Midbrain (tissue), 1 donor: ENCODE results near the gene ATRNL1.

Experiments used
- DNase-seq: peaks from one replicate; lab custom pipeline; 2025; lab: John Stamatoyannopoulos, UW

Gene ATRNL1

DNA sequence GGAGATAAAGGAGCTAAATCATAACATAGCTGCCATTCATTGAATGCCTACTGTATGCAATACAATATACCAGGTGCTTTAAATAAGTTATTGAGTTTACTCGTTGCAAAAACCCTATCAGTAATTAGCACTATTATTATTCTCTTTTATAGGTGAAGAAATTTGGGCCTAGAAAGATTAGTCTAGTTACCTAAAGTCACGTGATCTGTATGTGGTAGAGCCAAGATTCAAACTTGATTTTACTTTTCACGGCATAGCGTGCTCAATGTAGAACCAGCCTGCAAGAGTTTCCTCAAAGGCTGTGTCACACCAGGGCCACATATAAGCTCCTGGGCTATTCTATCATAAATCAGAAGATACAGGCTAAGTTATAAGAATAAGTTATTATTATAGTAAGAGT is 740.0 kb downstream of the ATRNL1 start:
- no peak for DNase-seq

DNA sequence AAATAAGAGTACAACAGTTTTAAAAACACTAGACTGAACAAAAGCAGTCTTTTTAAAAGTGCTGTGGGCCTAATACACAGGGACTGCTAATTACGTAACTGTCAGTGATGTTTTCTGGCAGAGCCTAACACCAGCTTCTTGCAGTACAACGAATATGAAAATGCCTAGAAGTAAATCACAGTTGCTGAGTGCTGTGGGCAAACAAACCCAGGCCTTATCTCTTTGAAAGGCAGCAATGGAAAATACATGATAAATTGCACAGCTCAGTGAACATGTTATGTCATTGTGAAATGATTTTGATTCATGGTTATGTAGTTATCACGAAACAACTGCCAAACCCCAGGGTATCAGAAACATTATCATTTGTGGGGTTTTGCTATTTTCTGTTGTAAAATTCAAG is 751.4 kb downstream of the ATRNL1 start:
- peak; percentile 9 for DNase-seq

DNA sequence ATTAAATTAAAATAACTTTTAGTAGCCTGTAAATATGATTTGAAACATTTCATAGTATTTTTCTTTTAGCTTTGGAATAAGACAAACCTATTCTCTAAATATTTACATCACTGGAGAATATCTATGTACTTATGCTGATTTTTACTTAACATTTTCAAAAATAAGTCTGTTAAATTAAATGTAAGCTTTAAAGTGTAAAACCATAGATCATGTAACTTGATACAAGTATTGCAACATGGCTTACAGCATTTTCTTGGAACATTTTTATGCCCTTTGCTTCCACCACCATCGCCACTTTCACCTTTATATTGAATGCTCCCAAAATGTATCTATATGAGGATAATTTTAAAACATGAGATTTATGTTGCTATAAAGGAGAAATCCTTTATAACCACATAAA is 752.8 kb downstream of the ATRNL1 start:
- DNase-seq = no peak

DNA sequence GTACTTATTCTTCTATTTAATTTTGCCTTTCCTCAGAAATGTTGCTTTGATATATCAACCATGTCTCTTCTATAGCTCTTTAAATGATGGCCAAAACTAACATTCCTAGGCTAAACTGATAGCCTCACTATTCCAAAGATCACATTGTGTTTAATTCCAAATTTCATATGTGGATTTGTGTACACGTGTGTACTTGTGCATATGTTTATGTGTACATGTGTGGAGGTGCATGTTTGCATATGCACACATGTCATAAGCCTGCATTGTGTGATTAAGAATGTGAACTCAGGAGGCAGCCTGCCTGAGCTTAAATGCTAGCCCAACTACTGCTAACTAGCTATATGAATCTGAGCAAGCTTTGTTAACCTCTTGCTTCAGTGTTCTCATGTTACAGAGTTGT is 753.4 kb downstream of the ATRNL1 start:
- no peak for DNase-seq

DNA sequence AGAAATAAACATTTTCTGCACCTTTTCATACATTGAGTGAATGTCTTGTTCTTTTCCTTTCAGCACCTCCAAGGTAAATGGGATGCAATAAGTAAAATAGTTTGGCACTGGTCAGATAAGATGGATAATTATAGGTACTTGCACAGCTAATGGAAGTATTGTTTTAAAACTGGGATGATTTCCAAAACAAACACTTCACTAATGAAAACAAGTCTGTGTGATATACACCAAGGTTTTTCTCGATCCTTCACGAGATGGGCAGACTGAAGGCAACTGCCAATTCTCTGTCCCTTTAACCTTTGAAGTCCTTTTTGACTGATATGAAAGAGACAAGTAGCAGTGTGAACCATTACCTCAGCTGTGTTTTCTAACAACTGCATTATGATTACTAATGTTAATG is 756.0 kb downstream of the ATRNL1 start:
- no peak for DNase-seq

DNA sequence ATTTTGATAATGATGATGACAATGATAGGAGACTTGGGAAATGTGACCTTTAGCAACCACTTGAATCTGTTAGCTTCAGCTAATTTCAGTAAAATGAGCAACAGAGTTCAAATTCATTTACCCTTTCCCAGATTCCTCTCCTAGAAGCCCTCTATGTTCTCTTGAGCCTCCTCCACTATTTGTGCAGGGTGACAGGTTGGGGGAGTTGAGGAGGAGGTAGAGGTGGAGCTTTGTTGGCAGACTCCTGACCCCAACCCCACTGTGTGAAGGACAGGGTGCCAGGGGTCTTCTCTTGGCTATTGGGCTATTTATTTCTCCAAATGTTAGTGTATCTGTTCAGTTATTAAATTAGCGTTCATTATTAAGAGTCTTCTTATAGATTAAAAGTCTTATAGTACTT is 757.5 kb downstream of the ATRNL1 start:
- no peak for DNase-seq

DNA sequence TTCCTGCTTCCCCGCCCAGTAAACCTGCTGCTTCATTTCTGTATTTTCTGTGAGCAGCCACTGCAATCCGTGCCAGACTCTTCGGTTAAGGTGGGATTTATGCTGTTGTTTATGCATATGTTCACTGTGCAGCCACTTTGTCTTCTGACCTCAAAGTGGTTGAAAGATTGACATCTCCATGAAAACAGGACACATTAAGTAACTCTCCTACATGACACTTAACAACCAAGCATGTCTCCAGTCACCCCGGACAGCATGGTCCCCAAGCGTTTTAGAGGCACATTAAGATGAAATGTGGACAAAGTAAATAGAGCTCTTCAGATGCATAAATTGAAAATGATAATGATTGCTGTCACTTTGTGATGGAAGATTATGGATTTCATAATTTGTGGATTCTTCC is 758.5 kb downstream of the ATRNL1 start:
- DNase-seq = no peak

DNA sequence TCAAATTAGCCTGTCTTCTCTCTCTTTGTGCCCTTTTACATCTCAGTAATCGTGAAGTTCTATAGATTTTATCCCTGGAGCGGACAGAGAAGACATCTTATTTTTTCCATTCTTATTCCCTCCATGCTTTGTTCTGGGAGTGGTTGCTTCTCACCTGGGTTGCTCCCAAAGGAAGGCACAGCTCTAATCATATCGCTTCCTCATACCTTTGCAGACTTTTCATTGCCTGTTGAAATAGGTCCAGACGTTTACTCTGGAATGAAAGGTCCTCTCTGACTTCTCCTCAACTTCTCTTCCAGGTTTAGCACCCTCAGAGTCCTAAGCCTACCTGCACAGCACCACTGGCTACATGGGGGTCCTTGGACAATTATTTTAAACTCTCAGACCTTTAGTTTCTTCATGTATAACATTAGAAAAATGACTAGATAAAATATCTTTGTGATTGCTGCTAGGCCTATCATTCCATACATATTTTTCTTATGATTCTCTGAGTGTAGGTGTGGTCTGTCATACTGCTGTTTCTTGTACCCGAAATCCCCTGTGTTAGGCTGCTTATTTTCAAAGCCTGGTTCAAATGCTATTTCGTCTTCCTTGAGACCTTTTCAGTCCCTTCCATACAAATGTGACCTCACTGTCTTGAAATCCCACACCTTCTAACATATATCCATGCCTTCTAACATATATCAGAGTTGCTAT is 761.7 kb downstream of the ATRNL1 start:
- no peak for DNase-seq

DNA sequence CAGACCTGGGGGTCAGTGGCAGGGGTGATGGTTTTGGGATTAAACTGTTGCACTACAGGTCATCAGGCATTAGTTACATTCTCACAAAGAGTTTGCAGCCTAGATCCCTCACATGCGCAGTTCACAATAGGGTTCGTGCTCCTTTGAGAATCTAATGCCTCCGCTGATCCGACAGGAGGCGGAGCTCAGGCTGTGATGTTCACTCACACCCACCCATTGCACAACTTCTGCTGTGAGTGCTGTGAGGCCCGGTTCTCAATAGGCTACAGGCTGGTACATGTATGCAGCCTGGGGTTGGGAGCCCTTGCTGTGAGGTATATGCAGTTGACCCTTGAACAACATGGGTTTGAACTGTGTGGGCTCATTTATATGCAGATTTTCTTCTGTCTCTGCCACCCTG is 763.4 kb downstream of the ATRNL1 start:
- DNase-seq = no peak

DNA sequence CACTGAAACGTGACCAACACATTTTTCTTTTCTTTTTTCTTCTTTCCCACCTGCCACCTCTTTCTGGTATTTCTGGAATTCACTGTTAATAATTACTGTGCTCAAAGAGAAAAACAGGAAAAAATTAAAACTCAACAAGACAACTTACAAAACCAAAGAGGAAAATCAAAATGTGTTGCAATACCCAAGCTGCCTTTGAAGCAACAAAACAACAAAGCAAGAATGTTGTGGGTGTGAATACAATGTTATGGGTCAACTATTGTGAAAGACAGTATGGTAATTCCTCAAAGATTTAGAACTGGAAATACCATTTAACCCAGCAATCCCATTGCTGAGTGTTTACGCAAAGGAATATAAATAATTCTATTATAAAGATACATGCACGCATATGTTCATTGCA is 764.7 kb downstream of the ATRNL1 start:
- no peak for DNase-seq

DNA sequence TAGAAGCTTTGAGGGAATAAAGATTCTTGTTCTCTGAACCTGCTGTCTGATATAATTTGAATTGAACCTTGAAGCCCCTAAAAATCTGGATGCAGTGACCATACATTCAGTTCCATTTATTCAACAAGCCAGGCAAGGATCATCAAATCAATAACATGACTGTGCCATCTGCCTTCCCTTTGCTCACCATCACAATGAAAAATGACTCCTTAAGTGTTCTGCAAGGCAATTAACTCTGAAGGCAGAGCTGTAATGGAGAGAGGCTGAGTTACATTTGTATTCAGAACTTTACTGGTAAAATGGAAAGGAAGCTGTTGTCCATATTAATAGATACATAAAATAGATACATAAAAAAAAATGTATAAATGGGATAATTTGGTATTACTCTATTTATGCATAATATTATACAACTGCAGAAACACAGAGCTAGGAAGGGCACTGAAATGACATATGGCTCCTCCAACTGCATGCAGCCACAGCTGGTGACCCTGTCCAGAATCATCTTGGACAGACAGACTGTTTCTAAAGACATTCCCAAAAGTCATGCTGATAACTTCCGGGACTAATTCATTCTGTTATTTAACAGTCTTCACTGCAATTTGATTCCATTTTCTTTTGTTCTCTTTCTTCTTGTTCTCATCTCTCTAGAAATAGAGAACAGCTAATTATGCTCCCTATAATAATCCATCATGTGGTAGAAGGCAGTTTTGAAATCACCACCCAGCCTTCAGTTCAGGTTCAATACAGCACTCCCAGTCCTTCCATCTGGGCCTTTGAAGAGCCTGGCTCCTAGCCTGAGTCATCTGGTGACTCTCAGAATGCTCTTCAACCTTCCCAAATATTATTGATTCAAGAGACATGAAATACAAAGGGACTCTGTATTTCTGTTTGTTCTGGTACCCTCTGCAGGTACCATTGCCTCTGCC is 767.3 kb downstream of the ATRNL1 start:
- DNase-seq = no peak

DNA sequence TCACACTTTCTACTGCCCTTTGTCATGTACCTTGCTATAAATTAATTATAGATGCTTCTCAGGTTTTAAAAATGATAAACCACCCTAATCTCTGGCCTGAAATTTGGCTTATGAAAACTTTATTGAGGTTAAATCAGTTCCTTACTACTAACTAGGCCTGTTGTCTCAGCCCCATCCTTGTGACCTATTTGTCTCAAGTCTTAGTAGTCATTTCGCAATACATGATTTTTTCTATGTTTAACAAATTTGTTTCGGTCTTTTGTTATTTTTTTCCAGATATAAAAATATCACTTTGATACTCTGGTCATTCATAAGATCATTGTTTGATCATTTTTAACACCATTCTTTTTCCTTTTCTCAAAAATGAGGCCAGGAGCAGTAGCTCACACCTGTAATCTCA is 768.3 kb downstream of the ATRNL1 start:
- DNase-seq = no peak

DNA sequence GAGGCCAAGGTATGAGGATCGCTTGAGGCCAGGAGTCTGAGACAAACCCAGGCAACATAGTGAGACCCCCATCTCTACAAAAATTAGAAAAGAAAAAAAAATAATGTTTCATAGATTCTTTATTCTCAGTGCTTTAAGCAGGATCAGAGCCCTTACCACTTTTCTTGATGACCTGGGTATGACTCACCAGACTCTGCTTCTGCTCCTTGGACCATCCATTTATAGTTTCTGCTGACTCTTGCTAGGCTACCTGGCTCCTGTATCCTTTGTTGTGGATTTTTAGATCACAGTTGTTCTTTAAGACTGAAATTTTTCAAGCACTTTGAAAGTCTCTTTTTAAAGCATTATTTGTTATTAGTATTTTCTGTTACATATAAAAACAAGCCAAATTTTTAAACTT is 768.7 kb downstream of the ATRNL1 start:
- DNase-seq = no peak

DNA sequence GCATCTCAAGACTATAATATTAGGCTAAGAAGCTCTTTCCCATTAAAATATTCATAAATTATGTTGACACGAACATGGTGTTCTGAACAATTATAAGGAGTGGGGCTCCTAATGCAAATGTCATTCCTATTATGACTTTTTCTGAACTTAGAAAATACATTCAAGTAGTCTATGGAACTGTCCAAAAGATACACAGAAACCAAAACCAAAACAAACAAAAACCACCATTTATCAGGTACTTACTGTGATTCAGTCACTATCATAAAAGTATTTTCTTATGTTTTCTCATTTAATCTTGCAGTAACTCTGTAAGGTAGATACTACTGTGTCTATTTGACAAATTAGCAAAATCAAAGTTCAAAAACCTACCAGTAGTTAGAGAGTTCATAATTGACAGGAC is 773.0 kb downstream of the ATRNL1 start:
- DNase-seq = no peak

DNA sequence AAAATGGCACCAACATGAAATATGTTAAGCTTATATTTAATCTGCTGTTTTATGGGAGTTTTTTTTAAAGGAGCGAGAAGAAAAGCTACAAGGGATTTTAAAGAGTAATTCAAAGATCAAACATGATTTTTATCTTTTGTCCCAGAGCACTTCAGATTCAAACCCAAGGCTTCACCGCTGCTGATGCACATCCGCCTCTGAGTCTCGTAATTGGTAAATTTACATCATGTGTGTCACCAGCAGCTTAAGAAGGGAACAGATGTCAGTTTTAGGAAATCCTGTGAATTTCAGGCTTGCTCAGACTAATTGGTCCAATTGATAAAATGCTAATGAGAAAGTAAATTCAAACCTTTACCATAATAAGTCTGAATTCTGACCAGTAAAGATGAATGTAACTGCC is 773.5 kb downstream of the ATRNL1 start:
- DNase-seq = no peak

DNA sequence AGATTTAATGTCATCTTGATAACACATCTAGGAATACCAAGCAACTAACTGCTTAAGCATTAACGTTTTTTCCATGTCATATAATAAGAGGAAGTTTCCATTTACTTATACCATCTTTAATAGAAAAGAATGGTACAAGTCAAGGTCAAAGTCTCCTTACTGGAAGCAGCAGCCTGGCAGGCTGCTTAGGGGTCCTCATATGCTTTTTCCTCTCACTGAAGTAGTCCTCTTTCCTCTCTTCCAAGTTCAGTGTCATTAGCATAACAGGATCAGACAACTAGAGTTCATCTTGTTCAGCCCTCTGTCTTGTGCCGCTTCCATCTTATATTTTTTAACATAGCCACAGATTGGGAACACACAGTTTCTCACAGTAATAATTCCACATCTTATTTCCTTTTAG is 774.1 kb downstream of the ATRNL1 start:
- DNase-seq = no peak

DNA sequence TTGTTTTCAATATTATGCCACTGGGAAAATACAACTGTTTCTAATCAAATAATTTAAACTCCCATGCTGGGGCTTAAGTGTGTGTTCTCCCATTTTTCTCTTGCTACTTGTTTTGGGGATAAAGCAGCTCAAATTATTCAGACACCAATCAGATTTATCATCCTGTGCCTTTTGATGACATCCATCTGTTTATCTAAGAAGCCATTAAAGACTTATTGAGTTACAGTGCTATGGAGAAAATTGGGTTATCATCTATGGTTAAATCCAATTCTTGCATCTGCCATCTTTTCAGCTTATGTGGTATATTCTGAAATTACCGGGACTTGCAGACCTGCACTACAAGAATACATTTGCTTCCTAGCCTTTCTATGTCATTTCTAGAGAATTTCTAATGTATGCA is 778.7 kb downstream of the ATRNL1 start:
- DNase-seq = no peak

DNA sequence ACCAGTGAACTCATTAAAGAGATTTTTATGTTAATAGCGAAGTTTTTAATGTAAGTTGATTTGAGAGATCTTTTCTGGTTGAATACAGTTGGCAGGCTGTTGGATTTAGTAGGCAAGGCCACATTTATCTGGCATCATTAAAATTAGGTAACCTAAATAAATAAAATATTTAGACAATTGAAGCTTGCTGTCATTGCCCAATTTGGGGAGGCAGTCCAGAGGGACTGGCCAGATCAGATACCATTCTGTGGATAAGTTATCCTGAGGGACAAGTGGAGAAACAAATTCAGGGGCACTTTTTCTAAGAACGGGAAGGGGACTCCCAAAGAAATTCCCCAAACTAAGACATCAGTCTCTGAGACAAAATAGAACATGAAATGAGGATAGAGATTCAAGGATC is 782.0 kb downstream of the ATRNL1 start:
- DNase-seq = no peak

DNA sequence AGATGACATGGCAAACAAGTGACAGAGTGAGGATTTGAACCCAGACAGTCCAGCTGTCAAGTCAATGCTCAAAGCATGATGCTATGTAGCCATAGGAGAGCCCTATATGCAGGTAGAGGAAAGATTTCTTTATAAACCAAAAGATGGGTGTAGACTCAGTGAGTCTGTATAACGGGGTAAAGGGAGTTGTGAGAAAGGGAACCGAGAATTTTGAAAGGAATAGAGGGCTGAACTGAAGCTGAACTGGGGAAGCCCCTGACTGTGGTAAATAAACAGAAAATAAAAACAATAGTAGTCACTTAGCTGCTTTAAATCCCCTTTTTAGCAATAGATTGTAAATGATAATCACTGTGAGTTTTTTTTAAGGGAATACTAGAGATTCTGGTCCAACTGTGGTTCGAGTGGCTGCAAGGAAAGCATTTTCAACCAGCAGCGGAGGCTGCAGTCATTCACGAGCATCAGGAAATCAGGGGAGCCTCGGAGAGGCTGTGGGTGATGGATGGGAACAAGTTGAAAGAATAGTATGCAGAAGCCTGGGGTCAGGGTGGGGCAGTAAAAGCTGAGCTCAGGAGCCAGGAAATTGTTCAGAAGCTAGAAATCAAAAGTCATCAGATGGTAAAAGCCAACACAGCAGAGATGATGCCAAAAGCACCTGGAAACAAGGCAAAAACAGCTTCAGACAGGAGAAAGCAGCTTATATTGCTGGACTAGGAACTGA is 786.4 kb downstream of the ATRNL1 start:
- no peak for DNase-seq

DNA sequence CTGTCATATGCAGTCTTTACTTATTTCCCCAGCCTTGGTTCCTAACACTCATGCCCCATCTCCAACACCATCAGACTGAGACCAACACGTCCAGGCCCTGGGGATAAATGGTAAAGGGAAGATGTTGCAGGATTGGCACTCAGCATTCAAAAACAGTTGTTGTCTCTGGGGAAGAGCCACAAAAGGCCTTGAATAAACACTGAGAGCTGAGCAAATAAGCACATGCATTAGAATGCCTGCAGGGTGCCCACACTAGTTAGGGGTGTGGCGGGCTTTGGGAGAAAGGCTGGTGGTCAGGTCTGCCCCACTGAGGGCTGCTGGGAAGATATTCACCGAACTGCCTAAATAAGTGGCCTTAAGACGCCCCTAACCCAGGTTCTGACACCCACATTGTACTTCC is 788.9 kb downstream of the ATRNL1 start:
- DNase-seq = no peak

DNA sequence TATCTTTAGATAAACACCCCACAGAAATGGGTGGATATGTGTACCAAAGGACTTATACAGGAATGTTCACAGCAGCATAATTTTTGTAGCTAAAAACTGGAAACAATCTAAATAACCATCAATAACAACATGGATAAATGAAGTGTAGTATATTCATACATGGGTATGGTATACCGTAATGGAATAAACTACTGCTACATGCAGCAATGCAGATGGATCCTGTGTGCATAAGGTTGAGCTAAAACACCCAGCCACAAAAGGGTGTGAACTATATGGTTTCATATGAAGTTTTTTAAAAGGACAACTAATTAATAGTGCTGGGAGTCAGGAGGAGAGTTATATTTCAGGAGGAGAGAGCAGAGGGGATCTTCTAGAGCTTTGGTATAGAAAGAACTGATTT is 790.2 kb downstream of the ATRNL1 start:
- DNase-seq = no peak

DNA sequence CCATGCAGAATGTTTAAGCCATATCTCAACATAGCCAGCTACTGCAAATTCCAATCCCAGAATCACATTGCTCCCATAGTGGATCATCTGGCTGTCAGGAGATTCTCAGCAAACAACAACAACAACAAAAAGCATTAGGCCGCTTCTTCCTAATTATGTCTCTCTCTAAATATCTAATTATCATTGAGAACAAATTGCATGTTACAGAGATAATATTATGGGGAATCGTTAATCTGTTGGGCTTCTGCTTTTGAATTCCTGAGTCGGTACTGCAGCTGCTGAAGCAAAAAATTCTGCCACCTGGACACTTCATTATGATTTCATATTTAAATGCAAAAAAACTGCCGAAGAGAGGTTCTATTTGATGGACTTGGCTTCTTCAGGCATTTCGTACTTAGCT is 791.2 kb downstream of the ATRNL1 start:
- no peak for DNase-seq

DNA sequence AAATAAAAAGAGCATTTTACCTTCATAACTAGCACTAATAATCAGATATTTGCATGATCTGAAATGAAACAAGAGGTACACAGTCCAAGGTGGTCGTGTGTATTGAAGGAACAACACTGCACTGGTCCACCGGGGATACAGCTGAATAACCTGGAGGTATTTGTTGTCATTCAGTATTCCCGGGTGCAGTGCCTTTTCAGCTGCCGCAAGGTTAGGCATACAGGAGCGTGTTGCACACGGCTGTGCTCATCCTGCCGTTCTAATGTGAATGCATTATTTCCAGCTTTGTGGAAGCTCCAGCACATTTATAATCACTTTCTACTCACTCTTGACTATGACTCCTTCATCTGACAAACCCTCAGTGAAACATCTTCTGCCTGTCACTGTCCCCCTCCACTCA is 802.0 kb downstream of the ATRNL1 start:
- DNase-seq = no peak
